SU-DHL-6 (cell line): Measurements from ENCODE around the gene ITPA.

Source experiments
- H2AFZ ChIP-seq: fragments of 200-600 bp; sonication (generic); 2 replicates; pipeline ENCODE4 v1.6.1; 2014; ENCODE audit warnings: low read depth, mild to moderate bottlenecking, moderate library complexity, mixed read lengths, antibody characterized with exemption, low read length; ENCODE audit not compliant: severe bottlenecking
- H3F3A ChIP-seq: fragments of 200-600 bp; shearing (Covaris generic); 2 replicates; pipeline ENCODE4 v1.6.0; 2016; ENCODE audit warnings: antibody characterized with exemption, mild to moderate bottlenecking; ENCODE audit not compliant: insufficient read depth
- H3K27ac ChIP-seq: fragments of 200-600 bp; sonication (generic); 2 replicates; pipeline ENCODE4 v1.5.1; 2016; ENCODE audit warnings: low read depth, mild to moderate bottlenecking, low read length, moderate library complexity, mixed read lengths
- H3K27me3 ChIP-seq: fragments of 200-600 bp; sonication (generic), shearing (Covaris generic); 2 replicates; pipeline ENCODE4 v1.6.0; 2014; ENCODE audit warnings: mild to moderate bottlenecking, low read length
- H3K36me3 ChIP-seq: fragments of 200-600 bp; sonication (generic); 2 replicates; pipeline ENCODE4 v1.6.1; 2014; ENCODE audit warnings: mild to moderate bottlenecking, low read length, mixed read lengths
- H3K4me2 ChIP-seq: fragments of 300-600, 200-600 bp; shearing (Covaris generic), sonication (generic); 2 replicates; pipeline ENCODE4 v1.6.0; 2014; ENCODE audit warnings: low read length, low read depth, mild to moderate bottlenecking; ENCODE audit not compliant: poor library complexity, severe bottlenecking
- H3K4me3 ChIP-seq: fragments of 200-600 bp; sonication (generic); 2 replicates; pipeline ENCODE4 v1.5.1; 2014; ENCODE audit warnings: antibody characterized with exemption, low read length, mild to moderate bottlenecking, mixed read lengths; ENCODE audit not compliant: insufficient read depth, poor library complexity, severe bottlenecking
- H3K79me2 ChIP-seq: fragments of 200-600 bp; sonication (generic); 2 replicates; pipeline ENCODE4 v1.6.1; 2014; ENCODE audit warnings: mild to moderate bottlenecking, low read length, moderate library complexity; ENCODE audit not compliant: insufficient read depth
- H3K9ac ChIP-seq: fragments of 200-600 bp; sonication (generic); 2 replicates; pipeline ENCODE4 v1.7.0; 2014; ENCODE audit warnings: mild to moderate bottlenecking, low read length
- H3K9me2 ChIP-seq: fragments of 200-600 bp; sonication (generic); replicated peaks from 2 replicates; pipeline ENCODE4 v1.6.1; 2014; ENCODE audit warnings: low read length; ENCODE audit not compliant: insufficient read depth
- H3K9me3 ChIP-seq: fragments of 200-600 bp; sonication (generic); 2 replicates; pipeline ENCODE4 v1.6.1; 2014; ENCODE audit warnings: low read length, mixed read lengths; ENCODE audit not compliant: insufficient read depth
- H4K20me1 ChIP-seq: fragments of 200-600 bp; sonication (generic); 2 replicates; pipeline ENCODE4 v1.6.1; 2014; ENCODE audit warnings: low read depth, mild to moderate bottlenecking, antibody characterized with exemption, low read length, moderate library complexity, mixed read lengths
- CTCF ChIP-seq: fragments of 200-600 bp; sonication (generic); IDR thresholded peaks from one replicate; pipeline ENCODE4 v1.5.1; 2017; ENCODE audit warnings: antibody characterized with exemption, mild to moderate bottlenecking, low read length, moderate library complexity; ENCODE audit not compliant: insufficient read depth, poor library complexity, severe bottlenecking
- EZH2phosphoT487 ChIP-seq: fragments of 200-600 bp; sonication (generic), shearing (Covaris generic); conservative IDR thresholded peaks from 2 replicates; pipeline ENCODE4 v1.6.1; 2018; ENCODE audit warnings: mild to moderate bottlenecking, antibody characterized with exemption, low read length, moderate library complexity, mixed read lengths

The ITPA gene

GRCh38 chr20:3188823-3189413, 20.4 kb upstream of the ITPA start:
- Histone ChIP-seq H3K27me3 (no peaks in the 10 kb centered on the region), H4K20me1 (no peaks in the 10 kb centered on the region), H3K9me3 (no peaks in the 10 kb centered on the region), H3K27ac (no peak overlapping the region), H3K4me2 (no peak overlapping the region), H3K9ac (no peak overlapping the region), H3F3A (peaks cover 3% of the 10 kb centered on the region; the same call in 1 of the 2 replicates), H3K36me3 (no peaks in the 10 kb centered on the region), H3K9me2 (no peaks in the 10 kb centered on the region), H3K4me3 (no peak overlapping the region), H3K79me2 (no peaks in the 10 kb centered on the region), H2AFZ (no peak overlapping the region)
- TF ChIP-seq CTCF: no peak
- TF ChIP-seq EZH2phosphoT487: no peak

- H3K9ac ChIP-seq: no peak overlapping the region
- H2AFZ ChIP-seq: no peak overlapping the region
- no peak overlapping the region for H3K27ac ChIP-seq
- no peaks in the 10 kb centered on the region for H3K36me3 ChIP-seq
- H3F3A ChIP-seq: peaks cover 3% of the 10 kb centered on the region; the same call in 1 of the 2 replicates
- H3K4me3 ChIP-seq: no peak overlapping the region
- H3K9me2 ChIP-seq: no peaks in the 10 kb centered on the region
- no peak overlapping the region for H3K4me2 ChIP-seq
- H3K9me3 ChIP-seq: no peaks in the 10 kb centered on the region
- no peaks in the 10 kb centered on the region for H4K20me1 ChIP-seq
- no peaks in the 10 kb centered on the region for H3K27me3 ChIP-seq
- H3K79me2 ChIP-seq: no peaks in the 10 kb centered on the region
- TF ChIP-seq EZH2phosphoT487 (no peak), CTCF (no peak)
Observed at GRCh38 chr20:3189561-3190131, 19.7 kb upstream of the ITPA start.

GRCh38 chr20:3190681-3191111, 18.6 kb upstream of the ITPA start:
- Histone ChIP-seq H3K9me3 (no peaks in the 10 kb centered on the region), H3K4me3 (no peak overlapping the region), H3K27me3 (no peaks in the 10 kb centered on the region), H3F3A (peaks cover 3% of the 10 kb centered on the region; the same call in 1 of the 2 replicates), H3K4me2 (no peak overlapping the region), H3K9ac (no peak overlapping the region), H4K20me1 (no peaks in the 10 kb centered on the region), H2AFZ (no peak overlapping the region), H3K27ac (no peak overlapping the region), H3K36me3 (no peaks in the 10 kb centered on the region), H3K79me2 (no peaks in the 10 kb centered on the region), H3K9me2 (no peaks in the 10 kb centered on the region)
- TF ChIP-seq CTCF (no peak), EZH2phosphoT487 (no peak)
